Measurements from ENCODE around the gene JAK1.

JAK1 gene

GRCh38 chr1:64857347-64857746 lies 109.0 kb downstream of the JAK1 start:
- DNase-seq: no peak

GRCh38 chr1:64856553-64856952 lies 109.8 kb downstream of the JAK1 start:
- no peak for DNase-seq

GRCh38 chr1:64855557-64855956 lies 110.8 kb downstream of the JAK1 start:
- no peak for DNase-seq

GRCh38 chr1:64854674-64855073 lies 111.7 kb downstream of the JAK1 start:
- no peak for DNase-seq

GRCh38 chr1:64851664-64852063 lies 114.7 kb downstream of the JAK1 start:
- DNase-seq: no peak

GRCh38 chr1:64850846-64851245 lies 115.5 kb downstream of the JAK1 start:
- DNase-seq: no peak

GRCh38 chr1:64849942-64850341 lies 116.4 kb downstream of the JAK1 start:
- no peak for DNase-seq

- DNase-seq: no peak
Observed at GRCh38 chr1:64848803-64849202, 117.5 kb downstream of the JAK1 start.

- DNase-seq: no peak
Observed at GRCh38 chr1:64848136-64848535, 118.2 kb downstream of the JAK1 start.

- no peak for DNase-seq
Observed at GRCh38 chr1:64847666-64848065, 118.7 kb downstream of the JAK1 start.

GRCh38 chr1:64846573-64847430 lies 119.5 kb downstream of the JAK1 start:
- DNase-seq: no peak

- DNase-seq: no peak
Observed at GRCh38 chr1:64845831-64846425, 120.4 kb downstream of the JAK1 start.

GRCh38 chr1:64844609-64845008 lies 121.7 kb downstream of the JAK1 start:
- no peak for DNase-seq

GRCh38 chr1:64844175-64844574 lies 122.2 kb downstream of the JAK1 start:
- DNase-seq: no peak

- DNase-seq: no peak
Observed at GRCh38 chr1:64843675-64844074, 122.7 kb downstream of the JAK1 start.

- no peak for DNase-seq
Observed at GRCh38 chr1:64842224-64842623, 124.1 kb downstream of the JAK1 start.

- DNase-seq: no peak
Observed at GRCh38 chr1:64841330-64842065, 124.9 kb downstream of the JAK1 start.

GRCh38 chr1:64839732-64840405 lies 126.5 kb downstream of the JAK1 start:
- no peak for DNase-seq

GRCh38 chr1:64839261-64839660 lies 127.1 kb downstream of the JAK1 start:
- no peak for DNase-seq

- DNase-seq: no peak
Observed at GRCh38 chr1:64838486-64838885, 127.9 kb downstream of the JAK1 start.

GRCh38 chr1:64836802-64837201 lies 129.5 kb downstream of the JAK1 start:
- no peak for DNase-seq

- no peak for DNase-seq
Observed at GRCh38 chr1:64834734-64835133, 131.6 kb downstream of the JAK1 start.

GRCh38 chr1:64830030-64830651 lies 136.2 kb downstream of the JAK1 start:
- no peak for DNase-seq
